Loucy (cell line): ENCODE results near the gene SUMO1.

Source experiments
- H2AFZ ChIP-seq: fragments of 200-600 bp; sonication (generic); 2 replicates; pipeline ENCODE4 v1.6.0; 2016; ENCODE audit warnings: antibody characterized with exemption, mild to moderate bottlenecking, low read length, moderate library complexity
- H3F3A ChIP-seq: fragments of 200-600 bp; 2 replicates; pipeline ENCODE4 v1.6.0; 2016; ENCODE audit warnings: antibody characterized with exemption, low read depth, mild to moderate bottlenecking
- H3K27me3 ChIP-seq: fragments of 200-600 bp; sonication (generic); 2 replicates; pipeline ENCODE4 v1.6.1; 2014; ENCODE audit warnings: low read length, mild to moderate bottlenecking; ENCODE audit not compliant: insufficient read depth, poor library complexity, severe bottlenecking
- H3K36me3 ChIP-seq: fragments of 200-600 bp; sonication (generic); 2 replicates; pipeline ENCODE4 v1.6.1; 2016; ENCODE audit warnings: low read length; ENCODE audit not compliant: insufficient read depth
- H3K4me1 ChIP-seq: fragments of 200-600 bp; sonication (generic); 2 replicates; pipeline ENCODE4 v1.5.1; 2014; ENCODE audit warnings: low read length, mild to moderate bottlenecking; ENCODE audit not compliant: insufficient read depth, poor library complexity, severe bottlenecking
- H3K4me2 ChIP-seq: fragments of 200-600 bp; sonication (generic); 2 replicates; pipeline ENCODE4 v1.6.0; 2014; ENCODE audit warnings: antibody characterized with exemption, low read length, low read depth, mild to moderate bottlenecking; ENCODE audit not compliant: poor library complexity, severe bottlenecking
- H3K4me3 ChIP-seq: fragments of 200-600 bp; sonication (generic); 2 replicates; pipeline ENCODE4 v1.5.1; 2014; ENCODE audit warnings: low read length, mild to moderate bottlenecking, mixed read lengths; ENCODE audit not compliant: poor library complexity, severe bottlenecking
- H3K79me2 ChIP-seq: fragments of 200-600 bp; sonication (generic); 2 replicates; pipeline ENCODE4 v1.6.1; 2014; ENCODE audit warnings: low read length; ENCODE audit not compliant: insufficient read depth
- H3K9ac ChIP-seq: fragments of 200-600 bp; sonication (generic); 2 replicates; pipeline ENCODE4 v1.6.0; 2014; ENCODE audit warnings: mild to moderate bottlenecking, low read depth, low read length, moderate library complexity; ENCODE audit not compliant: poor library complexity, severe bottlenecking
- H3K9me2 ChIP-seq: fragments of 200-600 bp; sonication (generic); replicated peaks from 2 replicates; pipeline ENCODE4 v1.6.1; 2016; ENCODE audit warnings: low read depth, low read length, mixed read lengths
- H3K9me3 ChIP-seq: fragments of 200-600 bp; sonication (generic); 2 replicates; pipeline ENCODE4 v1.6.1; 2014; ENCODE audit warnings: mild to moderate bottlenecking, antibody characterized with exemption, low read length, low read depth; ENCODE audit not compliant: insufficient read depth
- H4K20me1 ChIP-seq: fragments of 200-600 bp; sonication (generic); 2 replicates; pipeline ENCODE4 v1.6.0; 2014; ENCODE audit warnings: antibody characterized with exemption, low read length, mild to moderate bottlenecking; ENCODE audit not compliant: insufficient read depth, poor library complexity, severe bottlenecking
- CTCF ChIP-seq: fragments of 200-600 bp; sonication (generic); conservative IDR thresholded peaks from 2 replicates; pipeline ENCODE4 v1.5.1; 2014; ENCODE audit warnings: mild to moderate bottlenecking, antibody characterized with exemption, low read length
- EZH2phosphoT487 ChIP-seq: fragments of 200-600 bp; IDR thresholded peaks from 2 replicates; pipeline ENCODE4 v1.6.1; 2018; ENCODE audit warnings: antibody characterized with exemption, mild to moderate bottlenecking, moderate library complexity, borderline replicate concordance

SUMO1 gene

GRCh38 chr2:202238234-202239197 is at the start of gene SUMO1:
TSS of gene SUMO1 (minus strand) at chr2:202238597. CDS start at chr2:202238451, 146 bp downstream.
- Histone ChIP-seq H3K4me3 (peak within 1 kb of the TSS; percentile 93), H3K4me2 (peak within 1 kb of the TSS; percentile 84), H3F3A (no peaks in the 10 kb centered on the region), H3K9ac (peak within 1 kb of the TSS; percentile 90), H3K36me3 (no peaks in the 10 kb centered on the region), H2AFZ (peak within 1 kb of the TSS; percentile 88), H3K79me2 (peaks cover 51% of the 10 kb centered on the region), H3K9me3 (no peaks in the 10 kb centered on the region), H4K20me1 (peaks cover 39% of the 10 kb centered on the region), H3K4me1 (peaks cover 21% of the 10 kb centered on the region), H3K9me2 (no peaks in the 10 kb centered on the region), H3K27me3 (peaks cover 5% of the 10 kb centered on the region)
- TF ChIP-seq EZH2phosphoT487 (no peak), CTCF (no peak)

DNA sequence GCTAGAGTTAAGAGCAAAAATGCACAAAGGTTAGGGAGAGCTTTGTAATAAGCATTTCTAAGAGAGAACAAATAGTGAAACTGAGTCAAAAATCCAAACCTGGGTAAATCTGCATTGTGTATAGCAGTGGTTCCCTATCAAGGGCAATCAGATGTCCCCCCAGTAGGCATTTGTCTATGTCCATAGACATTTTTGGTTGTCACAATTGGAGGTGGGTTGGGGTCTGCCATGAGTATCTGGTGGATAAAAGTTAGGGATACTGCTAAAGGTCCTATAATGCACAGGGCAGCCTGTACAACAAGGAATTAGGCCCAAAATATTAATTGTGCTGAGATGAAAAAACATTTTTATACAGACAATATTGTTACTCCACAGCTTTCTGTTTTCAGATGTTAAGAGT is 48.2 kb upstream of the SUMO1 start:
- no peaks in the 10 kb centered on the region for H3K9me3 ChIP-seq
- H3K9me2 ChIP-seq: no peaks in the 10 kb centered on the region
- H3K9ac ChIP-seq: no peak overlapping the region
- no peaks in the 10 kb centered on the region for H3K27me3 ChIP-seq
- peaks cover 19% of the 10 kb centered on the region for H4K20me1 ChIP-seq
- no peak overlapping the region for H3K4me3 ChIP-seq
- H2AFZ ChIP-seq: no peak overlapping the region
- no peak overlapping the region for H3K4me2 ChIP-seq
- H3K4me1 ChIP-seq: no peaks in the 10 kb centered on the region
- peaks cover 97% of the 10 kb centered on the region for H3K36me3 ChIP-seq
- TF ChIP-seq CTCF (no peak), EZH2phosphoT487 (no peak)
- peaks cover 3% of the 10 kb centered on the region; the same call in 1 of the 2 replicates for H3F3A ChIP-seq
- H3K79me2 ChIP-seq: peaks cover 9% of the 10 kb centered on the region

GRCh38 chr2:202278944-202279343 is 40.5 kb upstream of the SUMO1 start:
- Histone ChIP-seq H3K79me2 (peaks cover 82% of the 10 kb centered on the region), H4K20me1 (peaks cover 76% of the 10 kb centered on the region), H3F3A (no peaks in the 10 kb centered on the region), H3K4me3 (no peak overlapping the region), H3K9me3 (no peaks in the 10 kb centered on the region), H3K4me2 (no peak overlapping the region), H2AFZ (no peak overlapping the region), H3K36me3 (peaks cover 91% of the 10 kb centered on the region), H3K9ac (no peak overlapping the region), H3K9me2 (no peaks in the 10 kb centered on the region), H3K4me1 (peaks cover 5% of the 10 kb centered on the region), H3K27me3 (no peaks in the 10 kb centered on the region)
- TF ChIP-seq EZH2phosphoT487: no peak
- TF ChIP-seq CTCF: peak; percentile 72
